ENCODE data around the gene AKIRIN2. TPM values are rescaled to one million over a fixed set of nuclear protein-coding genes. Genes with fewer than 3 reads are reported as not detected.

AKIRIN2 gene
- total and polyA plus RNA-seq, 2 of the 13 experiments (the other 11 are each of a cell fraction or from before 2014, with no cell fraction given): 15.6 to 23.4 TPM

GRCh38 chr6:87747646-87748045 lies 45.6 kb upstream of the AKIRIN2 start:
- POLR2A ChIA-PET: no interaction called here
- no peak for TF ChIP-seq MED8 (CRISPR knock-in tag; IDR thresholded peaks at IDR 0.05; ENCODE audit: insufficient replicate concordance)
- no peak for TF ChIP-seq NRL (CRISPR knock-in tag; IDR thresholded peaks at IDR 0.05; ENCODE audit: borderline replicate concordance)
- TF ChIP-seq ZNF580 (CRISPR knock-in tag; IDR thresholded peaks at IDR 0.05; ENCODE audit: borderline replicate concordance, low read depth): no peak
- TF ChIP-seq HINFP (CRISPR knock-in tag; IDR thresholded peaks at IDR 0.05; ENCODE audit: low read depth): no peak
- TF ChIP-seq ZNF883 (CRISPR knock-in tag; IDR thresholded peaks at IDR 0.05; ENCODE audit: not compliant biosample characterization): no peak
- no peak for TF ChIP-seq MED13 (CRISPR knock-in tag; IDR thresholded peaks at IDR 0.05)
- no peak for TF ChIP-seq ZNF646 (CRISPR knock-in tag; IDR thresholded peaks at IDR 0.05)
- no peak for TF ChIP-seq GMEB2 (CRISPR knock-in tag; IDR thresholded peaks at IDR 0.05; ENCODE audit: low read depth)
- no peak for TF ChIP-seq RARA (CRISPR knock-in tag; IDR thresholded peaks at IDR 0.05)
- no peak for TF ChIP-seq MBNL3 (CRISPR knock-in tag; conservative IDR thresholded peaks at IDR 0.05)
- no peaks in the 10 kb centered on the region for H3K79me2 ChIP-seq (ENCODE audit: insufficient read depth, low read length)
- H3K9ac ChIP-seq (ENCODE audit: insufficient read depth, low read depth, low read length): no peak overlapping the region
- no peaks in the 10 kb centered on the region for H4K20me1 ChIP-seq (ENCODE audit: insufficient read depth, low read length)
- no peaks in the 10 kb centered on the region for H3K9me3 ChIP-seq (ENCODE audit: low read length)
- H3K27me3 ChIP-seq (ENCODE audit: control insufficient read depth in 1 of 2, insufficient read depth in 2 of 2, low read length in 2 of 2): no peaks in the 10 kb centered on the region
- CTCF ChIA-PET (ENCODE audit: low intra/inter-chr PET ratio, low total read pairs): no interaction called here
- no peak overlapping the region for H3K4me2 ChIP-seq (ENCODE audit: low read depth, low read length)
- no peak overlapping the region for H3K27ac ChIP-seq (ENCODE audit: extremely low read length, insufficient read depth, low read length)
- ATAC-seq (no peak), DNase-seq (ENCODE audit: low spot score) (no peak), FAIRE-seq (no peak)
- H3K36me3 ChIP-seq (replicated peaks in 1 of 2; ENCODE audit: control insufficient read depth in 1 of 2, insufficient read depth in 2 of 2, low read length in 2 of 2): no peaks in the 10 kb centered on the region
- intact Hi-C loops (cut with micrococcal nuclease; ENCODE audit: unreplicated experiment) (no loop called here), in situ Hi-C loops (cut with HindIII; ENCODE audit: extremely low pct_ligation_motif_present, low pct_unique_long_range_greater_than_20kb) (no loop called here)
- H3K4me1 ChIP-seq (ENCODE audit: insufficient read depth, low read length): peaks cover 38% of the 10 kb centered on the region
- no peak overlapping the region for H2AFZ ChIP-seq (ENCODE audit: low read length)
- H3K4me3 ChIP-seq (replicated peaks in 1 of 3; ENCODE audit: insufficient read depth in 1 of 3, low read depth in 2 of 3, low read length in 3 of 3): no peak overlapping the region
- 13% methylated on average over 1 of the region's 1 CpG for WGBS (ENCODE audit: low lambda C conversion rate)
- BruUV-seq (replicated peaks): no TSS peak
